HG02623 (cell line): ENCODE results near the gene AKAP17A.
"Not testable (repeated sequence)": the region's sequence is repeated elsewhere in the genome, so short reads cannot be mapped to it uniquely, and the experiment has no call there.

Source experiments
- ATAC-seq: cut with Tn5 transposase; IDR thresholded peaks from one replicate; pipeline ENCODE4 v1.9.1; 2021; ENCODE audit warnings: moderate library complexity; ENCODE audit not compliant: unreplicated experiment

Gene AKAP17A

DNA sequence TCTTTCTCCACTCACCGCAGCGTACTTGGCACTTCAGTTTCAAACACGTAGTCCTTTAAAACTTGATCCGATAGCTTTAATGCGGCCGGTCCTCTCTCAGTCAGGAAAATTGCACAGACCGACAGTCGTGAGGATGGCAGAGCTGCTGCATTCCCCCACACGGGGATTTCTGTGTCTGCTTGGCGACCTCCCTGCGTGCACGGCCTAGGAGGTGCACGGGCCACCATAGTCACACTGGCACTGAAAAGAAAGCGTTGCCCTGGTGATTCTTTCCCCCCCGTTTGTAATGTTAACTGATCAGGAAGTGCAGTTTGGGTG lies 10.3 kb downstream of the AKAP17A start:
- no peak for ATAC-seq

DNA sequence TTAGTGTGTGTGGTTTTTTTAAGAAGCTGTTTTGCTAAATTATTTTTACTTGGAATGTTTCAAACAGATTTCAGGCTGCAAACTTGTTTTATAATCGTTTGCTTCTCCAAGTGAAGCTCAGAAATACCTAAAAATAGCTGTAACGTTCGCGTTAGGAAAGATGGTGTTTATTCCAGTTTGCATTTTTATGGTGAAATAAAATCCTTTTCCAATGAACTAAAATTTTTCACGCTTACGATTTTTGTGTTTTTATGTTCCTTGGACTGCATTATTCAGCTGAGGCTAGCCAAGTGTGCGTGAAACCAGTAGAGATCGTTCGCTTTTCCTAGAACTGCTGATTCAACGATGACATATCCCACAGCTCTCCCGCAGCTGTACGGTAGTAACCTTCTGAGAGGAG lies 10.9 kb downstream of the AKAP17A start:
- ATAC-seq = no peak

GRCh38 chrX:1606496-1606895 lies 15.1 kb downstream of the AKAP17A start:
- no peak for ATAC-seq

GRCh38 chrX:1609311-1609710 lies 17.9 kb downstream of the AKAP17A start:
- no peak for ATAC-seq

DNA sequence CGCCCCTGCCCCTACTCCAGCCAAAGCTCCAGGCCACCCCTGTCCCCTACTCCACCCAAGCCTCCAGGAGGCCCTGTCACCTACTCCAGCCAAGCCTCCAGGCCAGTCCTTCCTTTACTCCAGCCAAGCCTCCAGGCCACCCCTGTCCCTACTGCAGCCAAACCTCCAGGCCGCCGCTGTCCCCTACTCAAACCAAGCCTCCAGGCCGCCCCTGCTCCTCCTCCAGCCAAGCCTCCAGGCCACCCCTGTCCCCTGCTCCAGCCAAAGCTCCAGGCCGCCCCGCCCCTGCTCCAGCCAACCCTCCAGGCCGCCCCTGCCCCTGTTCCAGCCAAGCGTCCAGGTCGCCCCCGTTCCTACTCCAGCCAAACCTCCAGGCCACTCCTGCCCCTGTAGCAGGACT lies 18.4 kb downstream of the AKAP17A start:
- ATAC-seq = no peak

DNA sequence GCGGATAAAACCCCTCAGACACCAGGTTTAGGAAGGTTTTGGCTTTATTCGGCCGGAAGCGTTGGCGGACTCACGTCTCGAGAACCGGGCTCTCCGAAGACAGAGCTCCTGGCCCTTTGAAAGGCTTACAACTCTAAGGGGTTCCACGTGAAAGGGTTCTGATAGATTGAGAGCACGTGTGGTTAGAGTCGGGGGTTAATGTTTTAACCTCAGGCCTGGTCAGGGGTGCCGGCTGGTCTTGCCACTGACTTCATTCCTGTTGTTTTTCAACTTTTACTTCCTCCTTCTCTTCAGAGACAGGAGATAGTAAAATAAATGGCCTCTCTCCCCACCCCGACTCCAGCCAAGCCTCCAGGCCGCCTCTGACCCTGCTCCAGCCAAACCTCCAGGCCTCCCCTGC lies 18.8 kb downstream of the AKAP17A start:
- no peak for ATAC-seq

DNA sequence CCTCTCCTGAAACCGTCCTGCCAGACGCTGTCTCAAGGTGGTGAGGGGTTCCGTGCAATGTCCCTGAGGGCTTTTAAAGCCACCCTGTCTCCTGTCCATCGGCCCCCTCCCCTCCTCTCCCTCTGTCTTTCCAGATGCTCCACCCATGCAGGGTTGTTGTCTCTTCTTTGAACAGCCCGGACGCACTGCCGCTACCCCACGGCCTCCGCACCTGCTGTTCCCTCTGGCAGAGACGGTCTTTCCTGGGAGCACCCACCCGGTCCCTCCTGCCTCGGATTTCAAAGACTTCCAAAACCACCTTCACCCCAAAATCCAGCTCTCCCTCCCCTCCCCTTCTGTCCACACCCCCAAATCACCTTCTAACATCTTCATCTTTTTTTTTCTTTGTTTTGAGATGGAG lies 19.3 kb downstream of the AKAP17A start:
- no peak for ATAC-seq

DNA sequence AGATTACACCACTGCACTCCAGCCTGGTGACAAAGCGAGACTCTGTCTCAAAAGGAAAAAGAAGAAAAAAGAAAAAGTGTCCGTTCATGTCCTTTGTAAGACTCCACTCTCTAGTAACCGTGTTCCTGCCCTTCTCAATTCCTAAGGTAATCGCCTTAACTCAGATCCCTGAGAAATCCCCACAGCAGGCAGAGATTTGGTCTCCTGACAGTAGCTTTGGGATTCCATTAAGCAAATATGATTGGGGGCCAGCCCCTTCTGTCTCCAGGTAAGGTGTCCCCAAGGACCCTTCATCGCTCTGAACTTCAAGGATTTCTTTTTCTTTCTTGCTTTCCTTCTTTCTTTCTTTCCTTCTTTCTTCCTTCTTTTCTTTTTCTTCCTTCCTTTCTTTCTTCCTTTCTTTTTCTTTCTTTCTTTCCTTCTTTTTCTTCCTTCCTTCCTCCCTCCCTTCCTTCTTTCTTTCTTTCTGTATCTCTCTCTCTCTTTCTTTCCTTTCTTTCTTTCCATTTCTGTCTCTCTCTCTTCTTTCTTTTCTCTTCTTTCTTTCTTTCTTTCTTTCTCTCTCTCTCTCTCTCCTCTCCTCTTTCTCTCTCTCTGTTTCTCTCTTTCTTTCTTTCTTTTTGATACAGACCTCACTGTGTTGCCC lies 21.4 kb downstream of the AKAP17A start:
- ATAC-seq = no peak

- no peak for ATAC-seq
Observed at GRCh38 chrX:1614927-1615326, 23.5 kb downstream of the AKAP17A start, which contains the start of gene ASMT. Gene ASMT, plus strand, starts transcription at chrX:1615059. Its CDS starts 141 bp downstream, at chrX:1615200.

DNA sequence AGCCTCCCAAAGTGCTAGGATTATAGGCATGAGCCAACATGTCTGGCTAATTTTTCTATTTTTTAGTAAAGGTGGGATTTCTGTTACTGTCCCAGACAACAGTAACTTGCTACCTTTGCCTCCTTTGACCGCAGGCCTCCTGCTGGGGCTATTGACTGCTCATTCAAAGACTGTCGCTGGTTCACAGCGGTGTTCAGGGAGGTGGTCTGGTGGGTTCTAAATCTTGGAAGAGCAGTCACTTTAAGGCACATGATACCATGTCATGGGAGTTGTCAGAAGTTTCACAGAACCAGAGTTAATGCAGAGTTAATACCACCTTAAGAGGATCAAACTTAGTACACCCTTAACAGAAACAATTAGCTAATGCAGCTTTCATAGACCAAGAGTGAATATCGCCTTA lies 27.3 kb downstream of the AKAP17A start:
- no peak for ATAC-seq

DNA sequence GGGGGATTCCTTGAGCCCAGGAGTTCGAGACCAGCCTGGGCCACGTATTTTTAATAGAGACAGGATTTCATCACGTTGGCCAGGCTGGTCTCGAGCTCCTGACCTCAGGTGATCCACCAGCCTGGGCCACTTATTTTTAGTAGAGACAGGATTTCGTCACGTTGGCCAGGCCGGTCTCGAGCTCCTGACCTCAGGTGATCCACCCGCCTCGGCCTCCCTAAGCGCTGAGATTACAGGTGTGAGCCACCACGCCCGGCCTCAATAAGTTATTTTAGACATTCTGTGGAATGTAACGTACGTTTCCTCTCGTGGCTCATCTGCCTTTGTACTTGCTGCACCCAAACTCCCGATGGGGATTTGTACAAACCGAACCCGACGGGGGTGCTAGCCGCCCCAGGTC lies 32.3 kb downstream of the AKAP17A start:
- ATAC-seq = no peak

DNA sequence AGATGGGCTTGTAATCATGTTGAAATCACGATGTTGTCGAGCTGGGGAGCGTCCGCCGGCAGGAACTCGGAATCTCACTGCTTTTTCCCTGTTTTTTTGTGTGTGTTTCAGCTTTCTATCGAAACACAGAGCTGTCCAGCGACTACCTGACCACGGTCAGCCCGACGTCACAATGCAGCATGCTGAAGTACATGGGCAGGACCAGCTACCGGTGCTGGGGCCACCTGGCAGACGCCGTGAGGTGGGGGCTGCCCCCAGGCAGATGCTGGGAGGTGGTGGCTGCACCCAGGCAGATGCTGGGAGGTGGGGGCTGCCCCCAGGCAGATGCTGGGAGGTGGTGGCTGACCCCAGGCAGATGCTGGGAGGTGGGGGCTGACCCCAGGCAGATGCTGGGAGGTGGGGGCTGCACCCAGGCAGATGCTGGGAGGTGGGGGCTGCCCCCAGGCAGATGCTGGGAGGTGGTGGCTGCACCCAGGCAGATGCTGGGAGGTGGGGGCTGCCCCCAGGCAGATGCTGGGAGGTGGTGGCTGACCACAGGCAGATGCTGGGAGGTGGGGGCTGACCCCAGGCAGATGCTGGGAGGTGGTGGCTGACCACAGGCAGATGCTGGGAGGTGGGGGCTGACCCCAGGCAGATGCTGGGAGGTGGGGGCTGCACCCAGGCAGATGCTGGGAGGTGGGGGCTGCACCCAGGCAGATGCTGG lies 32.9 kb downstream of the AKAP17A start:
- not testable (repeated sequence) for ATAC-seq

DNA sequence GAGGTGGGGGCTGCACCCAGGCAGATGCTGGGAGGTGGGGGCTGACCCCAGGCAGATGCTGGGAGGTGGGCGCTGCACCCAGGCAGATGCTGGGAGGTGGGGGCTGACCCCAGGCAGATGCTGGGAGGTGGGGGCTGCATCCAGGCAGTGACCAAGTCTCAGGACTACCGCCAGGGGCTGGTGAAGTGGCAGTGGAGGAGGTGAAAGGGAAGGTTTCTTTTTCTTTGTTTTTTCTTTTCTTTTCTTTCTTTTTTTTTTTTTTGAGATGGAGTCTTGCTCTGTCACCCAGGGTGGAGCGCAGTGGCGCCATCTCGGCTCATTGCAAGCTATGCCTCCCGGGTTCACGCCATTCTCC lies 33.4 kb downstream of the AKAP17A start:
- ATAC-seq = not testable (repeated sequence)

GRCh38 chrX:1629244-1629643 lies 37.8 kb downstream of the AKAP17A start:
- no peak for ATAC-seq

- no peak for ATAC-seq
Observed at GRCh38 chrX:1646009-1646408, 54.6 kb downstream of the AKAP17A start.

- no peak for ATAC-seq
Observed at GRCh38 chrX:1649621-1650020, 58.2 kb downstream of the AKAP17A start.
